Gastrocnemius medialis (tissue), 4 donors: Measurements from ENCODE around the gene IFT81. TPM values are rescaled to one million over a fixed set of nuclear protein-coding genes. Genes with fewer than 3 reads are reported as not detected.
A peak's percentile ranks its signal among the peaks of the same experiment; 100 is the strongest.

Experiments used
- ATAC-seq, 2 donors: fragments of 150-250 bp; one replicate each; pipeline ENCODE4 v1.9.1; 2016
- DNase-seq, 2 donors: peaks; one replicate each; pipeline ENCODE4 v3.0.0-alpha.2; 2019
- H3K27ac ChIP-seq, 4 donors: fragments of 200-600 bp; sonication (generic); 1 replicate in 1 of 4; 2 replicates in 3 of 4; pipeline ENCODE4 v1.5.1; 2016 to 2018; ENCODE audit warnings: mild to moderate bottlenecking in 2 of 4, moderate library complexity in 1 of 4
- H3K27me3 ChIP-seq, 3 donors: fragments of 200-600 bp; sonication (generic) in 2 of 3; 1 replicate in 1 of 3; 2 replicates in 2 of 3; pipeline versions ENCODE4 v1.5.1 to v1.6.0; 2016 to 2019; ENCODE audit warnings: mild to moderate bottlenecking in 1 of 3, moderate library complexity in 1 of 3
- H3K36me3 ChIP-seq, 2 donors: fragments of 200-600 bp; sonication (generic) in 1 of 2; one replicate each; pipeline ENCODE4 v1.5.1; 2017 to 2018
- H3K4me1 ChIP-seq, 2 donors: fragments of 200-600 bp; sonication (generic) in 1 of 2; one replicate each; pipeline ENCODE4 v1.5.1; 2016 to 2017; ENCODE audit warnings: mild to moderate bottlenecking in 2 of 2
- H3K4me3 ChIP-seq, 4 donors: fragments of 200-600 bp; sonication (generic) in 3 of 4; 1 replicate in 1 of 4; 2 replicates in 3 of 4; pipeline ENCODE4 v1.5.1; 2016 to 2019; ENCODE audit warnings: mild to moderate bottlenecking in 2 of 4
- H3K9me3 ChIP-seq, 3 donors: fragments of 200-600 bp; sonication (generic) in 2 of 3; 1 replicate in 1 of 3; 2 replicates in 2 of 3; pipeline ENCODE4 v1.5.1; 2016 to 2019
- CTCF ChIP-seq, 5 experiments: fragments of 450-650 bp in 3 of 5; fragments of 200-600 bp in 2 of 5; sonication (generic) in 2 of 5; IDR thresholded peaks in 4 of 5; conservative IDR thresholded peaks in 1 of 5; 1 replicate in 4 of 5; 2 replicates in 1 of 5; pipeline ENCODE4 v1.5.1; 2016 to 2019; ENCODE audit warnings: antibody characterized with exemption in 5 of 5, mild to moderate bottlenecking in 3 of 5, moderate library complexity in 3 of 5
- POLR2A ChIP-seq, 2 donors: fragments of 450-650 bp; IDR thresholded peaks; one replicate each; pipeline ENCODE4 v1.6.1; 2017; ENCODE audit warnings: antibody characterized with exemption in 2 of 2, mild to moderate bottlenecking in 2 of 2, moderate library complexity in 2 of 2
- in situ Hi-C, 4 donors: fragments of 200-750 bp; cut with MboI; loops; one replicate each; pipeline versions ENCODE4 v1.15.0 to v1.8.0; 2017; ENCODE audit warnings: low sequenced_read_pairs in 4 of 4
- intact Hi-C: fragments of 100-400 bp; cut with DNase I; formaldehyde crosslinking; loops from one replicate; pipeline ENCODE4 v1.15.1; 2023; ENCODE audit warnings: low total_unique reads
- total RNA-seq, 4 donors: library from RNA; depleted of rRNA; stranded (reverse); fragments of >200 nt; gene quantifications; one replicate each; pipeline versions ENCODE4 v1.1.0 to v1.2.3, GENCODE V29; 2016

IFT81 gene
- total RNA-seq, 4 donors from 2014 or later, result 3.3 to 4.5 (median 3.7) TPM

- in situ Hi-C loops (no loop called here), intact Hi-C loops (no loop called here)
- H3K4me1 ChIP-seq, result peaks cover 47 to 51% of the 10 kb centered on the region in 2 donors
- no peaks in the 10 kb centered on the region for H3K9me3 ChIP-seq
- H3K27ac ChIP-seq, result peak overlapping the region; percentile 58 to 78 (median 63)
- no peaks in the 10 kb centered on the region for H3K36me3 ChIP-seq
- H3K4me3 ChIP-seq, result no peak overlapping the region
- ATAC-seq (no peak), DNase-seq (no peak)
- no peak for TF ChIP-seq POLR2A (IDR thresholded peaks at IDR 0.05)
- no peak for TF ChIP-seq CTCF (IDR thresholded peaks at IDR 0.05 in 4 of 5, conservative IDR thresholded peaks at IDR 0.05 in 1 of 5)
- no peaks in the 10 kb centered on the region for H3K27me3 ChIP-seq
These were observed 51.0 kb downstream of the IFT81 start for GRCh38 chr12:110175201-110175600.

GRCh38 chr12:110176745-110177144 is 52.6 kb downstream of the IFT81 start:
- Histone ChIP-seq H3K27ac (peak overlapping the region; percentile 58 to 78 (median 63)), H3K36me3 (no peaks in the 10 kb centered on the region), H3K27me3 (no peaks in the 10 kb centered on the region), H3K9me3 (no peaks in the 10 kb centered on the region), H3K4me1 (peaks cover 36 to 44% of the 10 kb centered on the region in 2 donors), H3K4me3 (no peak overlapping the region)
- in situ Hi-C loops (no loop called here), intact Hi-C loops (no loop called here)
- DNase-seq (no peak), ATAC-seq (peak; percentile 86 to 88)
- TF ChIP-seq POLR2A (IDR thresholded peaks at IDR 0.05) (no peak), CTCF (IDR thresholded peaks at IDR 0.05 in 4 of 5, conservative IDR thresholded peaks at IDR 0.05 in 1 of 5) (no peak)

- Histone ChIP-seq H3K27ac (no peak overlapping the region), H3K36me3 (no peaks in the 10 kb centered on the region), H3K9me3 (no peaks in the 10 kb centered on the region), H3K4me1 (peaks cover 30 to 40% of the 10 kb centered on the region in 2 donors), H3K27me3 (no peaks in the 10 kb centered on the region), H3K4me3 (no peak overlapping the region)
- ATAC-seq (no peak), DNase-seq (no peak)
- intact Hi-C loops (no loop called here), in situ Hi-C loops (no loop called here)
- TF ChIP-seq CTCF (IDR thresholded peaks at IDR 0.05 in 4 of 5, conservative IDR thresholded peaks at IDR 0.05 in 1 of 5), result no peak
- no peak for TF ChIP-seq POLR2A (IDR thresholded peaks at IDR 0.05)
These were observed 55.1 kb downstream of the IFT81 start for GRCh38 chr12:110179291-110179690.

GRCh38 chr12:110180591-110181005 is 56.4 kb downstream of the IFT81 start:
- DNase-seq (no peak), ATAC-seq (no peak)
- no peak for TF ChIP-seq POLR2A (IDR thresholded peaks at IDR 0.05)
- Histone ChIP-seq H3K4me3 (no peak overlapping the region), H3K27ac (peak overlapping the region in 1 of 4 donors; percentile 58), H3K9me3 (no peaks in the 10 kb centered on the region), H3K36me3 (no peaks in the 10 kb centered on the region), H3K4me1 (peaks cover 18 to 29% of the 10 kb centered on the region in 2 donors), H3K27me3 (no peaks in the 10 kb centered on the region)
- intact Hi-C loops, result no loop called here
- in situ Hi-C loops, result no loop called here

- intact Hi-C loops, result no loop called here
- in situ Hi-C loops, result no loop called here
- Histone ChIP-seq H3K9me3 (no peaks in the 10 kb centered on the region), H3K27me3 (no peaks in the 10 kb centered on the region), H3K4me3 (no peak overlapping the region), H3K4me1 (peaks cover under 1 to 12% of the 10 kb centered on the region in 2 donors), H3K27ac (no peak overlapping the region), H3K36me3 (no peaks in the 10 kb centered on the region)
- no peak for ATAC-seq
- no peak for TF ChIP-seq POLR2A (IDR thresholded peaks at IDR 0.05)
- TF ChIP-seq CTCF (IDR thresholded peaks at IDR 0.05 in 4 of 5, conservative IDR thresholded peaks at IDR 0.05 in 1 of 5), result no peak
- DNase-seq, result no peak
These were observed 58.1 kb downstream of the IFT81 start for GRCh38 chr12:110182281-110182680.
